NB4 (cell line): ENCODE measurements around the gene CLECL1.

Experiments
- MYC ChIP-seq: IDR thresholded peaks from 2 replicates; pipeline ENCODE4 v1.6.1; 2011; ENCODE audit warnings: low read depth, low read length
- TF ChIP-seq, protein P1 (sequence below): IDR thresholded peaks from one replicate; pipeline ENCODE4 v1.5.1; 2012; ENCODE audit warnings: low read depth, low read length

DNA sequence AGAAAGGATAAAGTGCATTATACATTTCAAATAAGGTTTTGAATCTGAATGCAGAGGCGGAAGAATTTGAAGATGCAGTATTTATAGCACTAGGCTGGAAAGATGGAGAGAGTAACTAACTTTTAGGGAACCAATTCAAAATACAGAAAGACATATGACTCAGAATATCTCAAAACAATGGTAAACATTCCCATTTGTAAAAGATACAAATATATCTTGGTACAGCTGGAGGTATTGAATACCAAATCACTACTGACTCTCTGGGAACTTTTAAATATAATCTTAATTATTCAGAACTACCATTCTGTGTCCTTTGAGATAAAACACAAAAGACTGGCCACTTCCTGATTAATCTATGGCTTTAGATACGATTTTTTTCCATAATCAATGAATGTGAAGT lies 22.7 kb upstream of the CLECL1 start:
- TF ChIP-seq, protein P1, sequence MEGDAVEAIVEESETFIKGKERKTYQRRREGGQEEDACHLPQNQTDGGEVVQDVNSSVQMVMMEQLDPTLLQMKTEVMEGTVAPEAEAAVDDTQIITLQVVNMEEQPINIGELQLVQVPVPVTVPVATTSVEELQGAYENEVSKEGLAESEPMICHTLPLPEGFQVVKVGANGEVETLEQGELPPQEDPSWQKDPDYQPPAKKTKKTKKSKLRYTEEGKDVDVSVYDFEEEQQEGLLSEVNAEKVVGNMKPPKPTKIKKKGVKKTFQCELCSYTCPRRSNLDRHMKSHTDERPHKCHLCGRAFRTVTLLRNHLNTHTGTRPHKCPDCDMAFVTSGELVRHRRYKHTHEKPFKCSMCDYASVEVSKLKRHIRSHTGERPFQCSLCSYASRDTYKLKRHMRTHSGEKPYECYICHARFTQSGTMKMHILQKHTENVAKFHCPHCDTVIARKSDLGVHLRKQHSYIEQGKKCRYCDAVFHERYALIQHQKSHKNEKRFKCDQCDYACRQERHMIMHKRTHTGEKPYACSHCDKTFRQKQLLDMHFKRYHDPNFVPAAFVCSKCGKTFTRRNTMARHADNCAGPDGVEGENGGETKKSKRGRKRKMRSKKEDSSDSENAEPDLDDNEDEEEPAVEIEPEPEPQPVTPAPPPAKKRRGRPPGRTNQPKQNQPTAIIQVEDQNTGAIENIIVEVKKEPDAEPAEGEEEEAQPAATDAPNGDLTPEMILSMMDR: no peak
- no peak for TF ChIP-seq MYC
